Upper lobe of left lung (tissue), 4 donors: ENCODE measurements around the gene DNALI1.
"Not testable (repeated sequence)": the region's sequence is repeated elsewhere in the genome, so short reads cannot be mapped to it uniquely, and the experiment has no call there.

Experiments used
- EP300 ChIP-seq, 4 donors: sonication (generic); formaldehyde crosslinking; IDR thresholded peaks; one replicate each; pipeline ENCODE4 v1.5.1; 2017; ENCODE audit warnings: antibody characterized with exemption in 4 of 4, control low read depth in 2 of 4
- POLR2A ChIP-seq, 4 donors: fragments of 450-650 bp; IDR thresholded peaks; one replicate each; pipeline ENCODE4 v1.5.1; 2016 to 2017; ENCODE audit warnings: antibody characterized with exemption in 4 of 4, mild to moderate bottlenecking in 2 of 4
- POLR2AphosphoS5 ChIP-seq, 2 donors: sonication (generic); formaldehyde crosslinking; IDR thresholded peaks; one replicate each; pipeline ENCODE4 v1.5.1; 2017; ENCODE audit warnings: antibody characterized with exemption in 2 of 2
- TF ChIP-seq, protein P1 (sequence below), 6 experiments: fragments of 450-650 bp in 4 of 6; fragments of 200-600 bp in 2 of 6; sonication (generic) in 2 of 6; IDR thresholded peaks; one replicate each; pipeline ENCODE4 v1.5.1; 2016 to 2019; ENCODE audit warnings: antibody characterized with exemption in 6 of 6

GRCh38 chr1:37539154-37539553 lies 17.6 kb upstream of the DNALI1 start:
- TF ChIP-seq, protein P1, sequence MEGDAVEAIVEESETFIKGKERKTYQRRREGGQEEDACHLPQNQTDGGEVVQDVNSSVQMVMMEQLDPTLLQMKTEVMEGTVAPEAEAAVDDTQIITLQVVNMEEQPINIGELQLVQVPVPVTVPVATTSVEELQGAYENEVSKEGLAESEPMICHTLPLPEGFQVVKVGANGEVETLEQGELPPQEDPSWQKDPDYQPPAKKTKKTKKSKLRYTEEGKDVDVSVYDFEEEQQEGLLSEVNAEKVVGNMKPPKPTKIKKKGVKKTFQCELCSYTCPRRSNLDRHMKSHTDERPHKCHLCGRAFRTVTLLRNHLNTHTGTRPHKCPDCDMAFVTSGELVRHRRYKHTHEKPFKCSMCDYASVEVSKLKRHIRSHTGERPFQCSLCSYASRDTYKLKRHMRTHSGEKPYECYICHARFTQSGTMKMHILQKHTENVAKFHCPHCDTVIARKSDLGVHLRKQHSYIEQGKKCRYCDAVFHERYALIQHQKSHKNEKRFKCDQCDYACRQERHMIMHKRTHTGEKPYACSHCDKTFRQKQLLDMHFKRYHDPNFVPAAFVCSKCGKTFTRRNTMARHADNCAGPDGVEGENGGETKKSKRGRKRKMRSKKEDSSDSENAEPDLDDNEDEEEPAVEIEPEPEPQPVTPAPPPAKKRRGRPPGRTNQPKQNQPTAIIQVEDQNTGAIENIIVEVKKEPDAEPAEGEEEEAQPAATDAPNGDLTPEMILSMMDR (IDR thresholded peaks at IDR 0.05) = not testable (repeated sequence)
- not testable (repeated sequence) for TF ChIP-seq POLR2A, EP300, POLR2AphosphoS5 (IDR thresholded peaks at IDR 0.05)
